DND-41 (cell line): Measurements from ENCODE around the gene MYLK4.

Source experiments
- ATAC-seq: fragments of 200-7000 bp; cut with Tn5 transposase; 3 replicates; pipeline ENCODE4 v1.9.1; 2021; ENCODE audit warnings: low read depth; ENCODE audit not compliant: insufficient read depth
- DNase-seq: peaks from one replicate; pipeline ENCODE4 v3.0.0-alpha.2; 2020
- H2AFZ ChIP-seq: 2 replicates; pipeline ENCODE4 v1.6.0; 2012; ENCODE audit warnings: low read depth, low read length
- H3K27ac ChIP-seq: 2 replicates; pipeline ENCODE4 v1.5.1; 2012; ENCODE audit warnings: low read length, inconsistent platforms
- H3K27me3 ChIP-seq: fragments of 200-600 bp; sonication (generic); 2 replicates; pipeline ENCODE4 v1.6.0; 2012; ENCODE audit warnings: low read length, mild to moderate bottlenecking, inconsistent platforms; ENCODE audit not compliant: insufficient read depth, poor library complexity
- H3K36me3 ChIP-seq: 2 replicates; pipeline ENCODE4 v1.5.1; 2012; ENCODE audit warnings: low read length, inconsistent platforms; ENCODE audit not compliant: insufficient read depth
- H3K4me1 ChIP-seq: 2 replicates; pipeline ENCODE4 v1.5.1; 2012; ENCODE audit warnings: mild to moderate bottlenecking, low read length; ENCODE audit not compliant: insufficient read depth
- H3K4me2 ChIP-seq: 2 replicates; pipeline ENCODE4 v1.6.0; 2012; ENCODE audit warnings: mild to moderate bottlenecking, moderate library complexity, low read length, inconsistent platforms; ENCODE audit not compliant: insufficient read depth
- H3K4me3 ChIP-seq, 2 experiments: fragments of 200-600 bp in 1 of 2; shearing (Covaris generic) in 1 of 2; 2 replicates each; pipeline ENCODE4 v1.5.1; 2012 to 2016; ENCODE audit warnings: inconsistent platforms in 2 of 2, low read length in 2 of 2, mild to moderate bottlenecking in 2 of 2, low read depth in 1 of 2, moderate library complexity in 1 of 2
- H3K79me2 ChIP-seq: 2 replicates; pipeline ENCODE4 v1.6.0; 2012; ENCODE audit warnings: low read length, inconsistent platforms; ENCODE audit not compliant: insufficient read depth
- H3K9ac ChIP-seq: 2 replicates; pipeline ENCODE4 v1.6.0; 2012; ENCODE audit warnings: low read depth, mild to moderate bottlenecking, inconsistent platforms, low read length, moderate library complexity
- H3K9me3 ChIP-seq: 2 replicates; pipeline ENCODE4 v1.5.1; 2012; ENCODE audit warnings: low read length, moderate library complexity, mild to moderate bottlenecking, inconsistent platforms; ENCODE audit not compliant: insufficient read depth, severe bottlenecking
- H4K20me1 ChIP-seq: 2 replicates; pipeline ENCODE4 v1.6.0; 2012; ENCODE audit warnings: low read length; ENCODE audit not compliant: insufficient read depth
- CTCF ChIP-seq: IDR thresholded peaks from 2 replicates; pipeline ENCODE4 v1.5.1; 2012; ENCODE audit warnings: borderline replicate concordance, low read length, moderate library complexity, mild to moderate bottlenecking; ENCODE audit not compliant: poor library complexity, severe bottlenecking; ENCODE audit errors: extremely low read depth
- EZH2 ChIP-seq: IDR thresholded peaks from 3 replicates; pipeline ENCODE4 v1.6.1; 2012; ENCODE audit warnings: borderline replicate concordance, low read depth, mild to moderate bottlenecking, moderate library complexity, low read length, inconsistent platforms; ENCODE audit not compliant: severe bottlenecking

MYLK4 gene

GRCh38 chr6:2753743-2754142 is 3.0 kb upstream of the MYLK4 start:
- H3K9ac ChIP-seq: no peak overlapping the region
- peaks cover 7% of the 10 kb centered on the region for H3K27me3 ChIP-seq
- H3K4me2 ChIP-seq: no peak overlapping the region
- H3K36me3 ChIP-seq: no peaks in the 10 kb centered on the region
- H3K4me3 ChIP-seq: no peak overlapping the region
- H3K27ac ChIP-seq: no peak overlapping the region
- H3K79me2 ChIP-seq: no peaks in the 10 kb centered on the region
- no peak for ATAC-seq
- peaks cover 11% of the 10 kb centered on the region for H3K4me1 ChIP-seq
- H4K20me1 ChIP-seq: no peaks in the 10 kb centered on the region
- H2AFZ ChIP-seq: no peak overlapping the region
- DNase-seq: no peak
- H3K9me3 ChIP-seq: no peaks in the 10 kb centered on the region
- TF ChIP-seq CTCF (no peak), EZH2 (no peak)

GRCh38 chr6:2753110-2753489 is 2.4 kb upstream of the MYLK4 start:
- peaks cover 7% of the 10 kb centered on the region for H3K27me3 ChIP-seq
- no peak overlapping the region for H3K4me2 ChIP-seq
- H4K20me1 ChIP-seq: no peaks in the 10 kb centered on the region
- H3K4me1 ChIP-seq: peaks cover 11% of the 10 kb centered on the region
- H3K9me3 ChIP-seq: no peaks in the 10 kb centered on the region
- TF ChIP-seq CTCF (no peak), EZH2 (no peak)
- H3K36me3 ChIP-seq: no peaks in the 10 kb centered on the region
- H3K4me3 ChIP-seq: no peak overlapping the region
- H3K27ac ChIP-seq: no peak overlapping the region
- no peak for DNase-seq
- no peak for ATAC-seq
- no peak overlapping the region for H2AFZ ChIP-seq
- H3K9ac ChIP-seq: no peak overlapping the region
- no peaks in the 10 kb centered on the region for H3K79me2 ChIP-seq

- H2AFZ ChIP-seq: no peak overlapping the region
- H3K4me2 ChIP-seq: no peak overlapping the region
- H3K27ac ChIP-seq: no peak overlapping the region
- H3K36me3 ChIP-seq: no peaks in the 10 kb centered on the region
- no peak for ATAC-seq
- peaks cover 4% of the 10 kb centered on the region for H3K27me3 ChIP-seq
- DNase-seq: no peak
- H3K9ac ChIP-seq: no peak overlapping the region
- no peak for TF ChIP-seq CTCF
- no peak for TF ChIP-seq EZH2
- peaks cover 11% of the 10 kb centered on the region for H3K4me1 ChIP-seq
- no peaks in the 10 kb centered on the region for H3K9me3 ChIP-seq
- no peak overlapping the region for H3K4me3 ChIP-seq
- H4K20me1 ChIP-seq: no peaks in the 10 kb centered on the region
- H3K79me2 ChIP-seq: no peaks in the 10 kb centered on the region
Observed at GRCh38 chr6:2752477-2753109, 1.9 kb upstream of the MYLK4 start.
